ENCODE measurements around the gene FAM117B. TPM values are rescaled to one million over a fixed set of nuclear protein-coding genes. Genes with fewer than 3 reads are reported as not detected.

The FAM117B gene
- total RNA-seq, 1 experiment from 2014 or later: 13.3 TPM

- no TSS peak for BruUV-seq (replicated peaks)
- no peaks in the 10 kb centered on the region for H3K4me1 ChIP-seq (ENCODE audit: insufficient read depth, low read length, poor library complexity, severe bottlenecking)
- CTCF ChIA-PET: no interaction called here
- H3K9me3 ChIP-seq (ENCODE audit: low read depth, low read length, poor library complexity, severe bottlenecking): no peaks in the 10 kb centered on the region
- intact Hi-C loops (cut with micrococcal nuclease; ENCODE audit: unreplicated experiment): no loop called here
- TF ChIP-seq, protein P1, sequence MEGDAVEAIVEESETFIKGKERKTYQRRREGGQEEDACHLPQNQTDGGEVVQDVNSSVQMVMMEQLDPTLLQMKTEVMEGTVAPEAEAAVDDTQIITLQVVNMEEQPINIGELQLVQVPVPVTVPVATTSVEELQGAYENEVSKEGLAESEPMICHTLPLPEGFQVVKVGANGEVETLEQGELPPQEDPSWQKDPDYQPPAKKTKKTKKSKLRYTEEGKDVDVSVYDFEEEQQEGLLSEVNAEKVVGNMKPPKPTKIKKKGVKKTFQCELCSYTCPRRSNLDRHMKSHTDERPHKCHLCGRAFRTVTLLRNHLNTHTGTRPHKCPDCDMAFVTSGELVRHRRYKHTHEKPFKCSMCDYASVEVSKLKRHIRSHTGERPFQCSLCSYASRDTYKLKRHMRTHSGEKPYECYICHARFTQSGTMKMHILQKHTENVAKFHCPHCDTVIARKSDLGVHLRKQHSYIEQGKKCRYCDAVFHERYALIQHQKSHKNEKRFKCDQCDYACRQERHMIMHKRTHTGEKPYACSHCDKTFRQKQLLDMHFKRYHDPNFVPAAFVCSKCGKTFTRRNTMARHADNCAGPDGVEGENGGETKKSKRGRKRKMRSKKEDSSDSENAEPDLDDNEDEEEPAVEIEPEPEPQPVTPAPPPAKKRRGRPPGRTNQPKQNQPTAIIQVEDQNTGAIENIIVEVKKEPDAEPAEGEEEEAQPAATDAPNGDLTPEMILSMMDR (conservative IDR thresholded peaks at IDR 0.05; ENCODE audit: low read depth, low read length): no peak
- TF ChIP-seq EZH2 (IDR thresholded peaks at IDR 0.05; ENCODE audit: borderline replicate concordance, low read depth, low read length, poor library complexity, severe bottlenecking): no peak
- no peaks in the 10 kb centered on the region for H3K27me3 ChIP-seq (replicated peaks; ENCODE audit: insufficient read depth, low read depth, low read length, poor library complexity)
- POLR2A ChIA-PET (ENCODE audit: low non-redundant PET): no interaction called here
- DNase-seq (ENCODE audit: low spot score): no peak
- no peaks in the 10 kb centered on the region for H3K36me3 ChIP-seq (ENCODE audit: insufficient read depth, low read length, poor library complexity, severe bottlenecking)
- H3K27ac ChIP-seq (ENCODE audit: low read depth, low read length, poor library complexity, severe bottlenecking): no peak overlapping the region
- H3K4me3 ChIP-seq (ENCODE audit: low read depth, low read length, poor library complexity, severe bottlenecking): no peak overlapping the region
Observed at GRCh38 chr2:202771741-202772460, 137.1 kb downstream of the FAM117B start.

- intact Hi-C loops (cut with micrococcal nuclease; ENCODE audit: unreplicated experiment): no loop called here
- H3K4me3 ChIP-seq (ENCODE audit: low read depth, low read length, poor library complexity, severe bottlenecking): no peak overlapping the region
- no peaks in the 10 kb centered on the region for H3K9me3 ChIP-seq (ENCODE audit: low read depth, low read length, poor library complexity, severe bottlenecking)
- no peaks in the 10 kb centered on the region for H3K4me1 ChIP-seq (ENCODE audit: insufficient read depth, low read length, poor library complexity, severe bottlenecking)
- no peaks in the 10 kb centered on the region for H3K36me3 ChIP-seq (ENCODE audit: insufficient read depth, low read length, poor library complexity, severe bottlenecking)
- DNase-seq (ENCODE audit: low spot score): no peak
- ChIA-PET POLR2A (ENCODE audit: low non-redundant PET) (no interaction called here), CTCF (no interaction called here)
- no peak overlapping the region for H3K27ac ChIP-seq (ENCODE audit: low read depth, low read length, poor library complexity, severe bottlenecking)
- H3K27me3 ChIP-seq (replicated peaks; ENCODE audit: insufficient read depth, low read depth, low read length, poor library complexity): no peaks in the 10 kb centered on the region
- no TSS peak for BruUV-seq (replicated peaks)
- TF ChIP-seq EZH2 (IDR thresholded peaks at IDR 0.05; ENCODE audit: borderline replicate concordance, low read depth, low read length, poor library complexity, severe bottlenecking): no peak
- TF ChIP-seq, protein P1 (conservative IDR thresholded peaks at IDR 0.05; ENCODE audit: low read depth, low read length): no peak
Observed at GRCh38 chr2:202773301-202773973, 138.7 kb downstream of the FAM117B start.

GRCh38 chr2:202774104-202774503, 139.3 kb downstream of the FAM117B start:
- DNase-seq (ENCODE audit: low spot score): no peak
- Histone ChIP-seq H3K27ac (ENCODE audit: low read depth, low read length, poor library complexity, severe bottlenecking) (no peak overlapping the region), H3K36me3 (ENCODE audit: insufficient read depth, low read length, poor library complexity, severe bottlenecking) (no peaks in the 10 kb centered on the region), H3K27me3 (replicated peaks; ENCODE audit: insufficient read depth, low read depth, low read length, poor library complexity) (no peaks in the 10 kb centered on the region), H3K4me1 (ENCODE audit: insufficient read depth, low read length, poor library complexity, severe bottlenecking) (no peaks in the 10 kb centered on the region), H3K9me3 (ENCODE audit: low read depth, low read length, poor library complexity, severe bottlenecking) (no peaks in the 10 kb centered on the region), H3K4me3 (ENCODE audit: low read depth, low read length, poor library complexity, severe bottlenecking) (no peak overlapping the region)
- intact Hi-C loops (cut with micrococcal nuclease; ENCODE audit: unreplicated experiment): no loop called here
- POLR2A ChIA-PET (ENCODE audit: low non-redundant PET): no interaction called here
- TF ChIP-seq, protein P1 (conservative IDR thresholded peaks at IDR 0.05; ENCODE audit: low read depth, low read length): no peak
- TF ChIP-seq EZH2 (IDR thresholded peaks at IDR 0.05; ENCODE audit: borderline replicate concordance, low read depth, low read length, poor library complexity, severe bottlenecking): no peak
- CTCF ChIA-PET: no interaction called here
- no TSS peak for BruUV-seq (replicated peaks)

All from A673 (cell line).